ENCODE results near the gene DAND5.
"Not testable (repeated sequence)": the region's sequence is repeated elsewhere in the genome, so short reads cannot be mapped to it uniquely, and the experiment has no call there.

Gene DAND5

DNA sequence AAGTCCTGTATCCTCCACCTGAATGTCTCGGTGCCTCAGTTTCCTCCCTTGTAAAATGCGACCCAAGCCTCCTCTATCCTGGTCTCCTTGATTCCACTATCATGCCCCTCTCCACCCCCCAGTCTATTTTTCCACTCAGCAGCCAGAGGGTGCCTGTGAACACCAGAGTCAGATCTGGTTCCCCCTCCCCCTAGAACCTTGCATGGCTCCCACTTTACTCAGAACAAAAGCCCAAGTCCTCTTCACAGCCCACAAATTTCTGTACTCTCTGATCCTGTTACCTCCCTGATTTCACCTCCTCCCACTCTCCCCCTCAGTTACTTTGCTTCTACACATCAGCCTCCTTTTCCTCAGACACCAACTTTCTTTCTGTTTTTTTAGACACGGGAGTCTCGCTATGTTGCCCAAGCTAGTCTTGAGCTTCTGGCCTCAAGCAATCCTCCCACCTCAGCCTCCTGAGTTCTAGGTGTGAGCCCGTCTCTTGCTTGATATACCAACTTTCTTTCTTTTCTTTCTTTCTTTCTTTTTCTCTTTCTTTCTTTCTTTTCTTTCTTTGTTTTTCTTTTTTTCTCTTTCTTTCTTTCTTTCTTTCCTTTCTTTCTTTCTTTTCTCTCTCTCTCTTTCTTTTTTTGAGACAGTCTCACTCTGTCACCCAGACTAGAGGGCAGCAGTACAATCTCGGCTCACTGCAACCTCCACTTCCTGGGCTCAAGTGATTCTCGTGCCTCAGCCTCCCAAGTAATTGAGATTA lies 869 bp downstream of the DAND5 start:
- TF ChIP-seq CTCF (IDR thresholded peaks at IDR 0.05; ENCODE audit: borderline replicate concordance, control extremely low read depth, extremely low read depth, insufficient read depth, missing control alignments): no peak
- in situ Hi-C loops (cut with MboI; ENCODE audit: low sequenced_read_pairs, unreplicated experiment): no loop called here
- no peak for DNase-seq (ENCODE audit: low spot score)

- no peak for DNase-seq (ENCODE audit: low spot score)
- TF ChIP-seq CTCF (IDR thresholded peaks at IDR 0.05; ENCODE audit: borderline replicate concordance, control extremely low read depth, extremely low read depth, insufficient read depth, missing control alignments): no peak
These were observed 3.9 kb downstream of the DAND5 start for GRCh38 chr19:12973236-12973635.

DNA sequence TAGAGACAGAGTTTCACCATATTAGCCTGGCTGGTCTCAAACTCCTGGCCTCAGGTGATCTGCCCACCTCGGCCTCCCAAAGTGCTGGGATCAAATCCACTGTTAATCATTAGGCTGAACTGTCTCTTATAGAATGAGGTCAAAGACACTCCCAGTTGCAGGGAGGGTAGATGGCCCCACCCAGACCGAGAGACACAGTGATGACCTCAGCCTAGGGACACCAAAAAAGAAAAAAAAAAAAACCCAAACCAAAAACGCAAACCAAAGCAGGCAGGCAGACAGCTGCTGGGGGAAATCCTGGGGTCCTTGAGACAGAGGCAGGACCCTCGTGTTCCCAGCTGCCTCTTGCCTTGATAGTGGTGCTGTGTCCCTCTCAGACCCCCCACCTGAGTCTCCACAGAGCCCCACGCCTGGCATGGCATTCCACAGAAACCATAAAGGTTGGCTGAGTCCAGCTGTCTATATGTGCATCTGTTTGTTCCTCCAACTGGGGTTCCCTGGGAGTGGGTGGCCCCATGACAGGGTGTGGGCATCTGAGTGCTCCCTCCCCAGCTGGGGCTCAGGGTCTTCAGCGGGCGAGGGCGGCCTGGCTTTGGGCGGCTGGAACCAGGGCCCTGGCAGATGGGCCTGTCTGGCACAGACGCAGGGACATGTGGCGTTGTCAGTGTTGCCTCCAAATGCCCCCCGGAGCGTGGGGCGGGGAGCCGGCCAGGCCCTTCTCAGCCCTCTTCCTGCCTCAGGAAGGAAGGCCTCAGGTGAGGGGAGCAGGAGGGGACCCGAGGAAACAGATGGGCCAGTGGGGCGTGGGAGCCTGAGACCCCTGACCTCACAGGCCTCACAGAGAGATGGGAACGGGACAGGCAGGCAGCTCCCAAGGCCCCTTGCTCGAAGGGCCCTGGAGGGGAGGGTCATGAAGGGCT lies 5.2 kb downstream of the DAND5 start:
- TF ChIP-seq CTCF (IDR thresholded peaks at IDR 0.05; ENCODE audit: borderline replicate concordance, control extremely low read depth, extremely low read depth, insufficient read depth, missing control alignments): no peak
- peak; percentile 73 for DNase-seq (ENCODE audit: low spot score)
- in situ Hi-C loops (cut with MboI; ENCODE audit: low sequenced_read_pairs, unreplicated experiment): loop anchor here (5.0 kb wide), 1 partner anchor 118 kb away; no protein-coding TSS in a partner anchor

More at GRCh38 chr19:12973236-12973635, 3.9 kb downstream of the DAND5 start:
- in situ Hi-C loops (cut with MboI; ENCODE audit: low sequenced_read_pairs, unreplicated experiment): no loop called here

- TF ChIP-seq CTCF (IDR thresholded peaks at IDR 0.05; ENCODE audit: borderline replicate concordance, control extremely low read depth, extremely low read depth, insufficient read depth, missing control alignments): no peak
- in situ Hi-C loops (cut with MboI; ENCODE audit: low sequenced_read_pairs, unreplicated experiment): loop anchor here (5.0 kb wide), 1 partner anchor 117 kb away; no protein-coding TSS in a partner anchor
- no peak for DNase-seq (ENCODE audit: low spot score)
These were observed 5.9 kb downstream of the DAND5 start for GRCh38 chr19:12975221-12975741.

DNA sequence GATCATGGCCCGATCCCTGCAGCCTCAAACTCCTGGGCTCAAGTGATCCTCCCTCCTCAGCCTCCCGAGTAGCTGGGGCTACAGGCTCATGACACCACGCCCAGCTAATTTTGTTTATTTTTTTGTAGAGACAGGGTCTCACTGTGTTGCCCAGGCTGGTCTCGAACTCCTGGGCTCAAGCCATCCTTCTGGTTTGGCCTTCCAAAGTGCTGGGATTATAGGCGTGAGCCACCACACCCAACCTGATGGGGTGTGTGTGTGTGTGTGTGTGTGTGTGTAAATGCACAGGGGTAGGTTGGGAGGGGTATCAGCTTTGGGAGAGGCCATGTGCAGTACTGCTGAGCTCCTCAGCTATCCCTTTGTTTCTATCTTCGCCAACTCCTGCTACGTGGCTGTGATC lies 6.7 kb downstream of the DAND5 start:
- DNase-seq (ENCODE audit: low spot score): not testable (repeated sequence)
- in situ Hi-C loops (cut with MboI; ENCODE audit: low sequenced_read_pairs, unreplicated experiment): loop anchor here (5.0 kb wide), 1 partner anchor 116 kb away; no protein-coding TSS in a partner anchor

- in situ Hi-C loops (cut with MboI; ENCODE audit: low sequenced_read_pairs, unreplicated experiment): loop anchor here (5.0 kb wide), 1 partner anchor 112 kb away; no protein-coding TSS in a partner anchor
- no peak for TF ChIP-seq CTCF (IDR thresholded peaks at IDR 0.05; ENCODE audit: borderline replicate concordance, control extremely low read depth, extremely low read depth, insufficient read depth, missing control alignments)
- no peak for DNase-seq (ENCODE audit: low spot score)
These were observed 10.6 kb downstream of the DAND5 start for GRCh38 chr19:12979974-12980373.

Measured in GM13976 (cell line).